ENCODE data around the gene ARHGAP8. TPM values are rescaled to one million over a fixed set of nuclear protein-coding genes. Genes with fewer than 3 reads are reported as not detected.
"Not testable (repeated sequence)": the region's sequence is repeated elsewhere in the genome, so short reads cannot be mapped to it uniquely, and the experiment has no call there.

Gene ARHGAP8
- total RNA-seq, 1 donor from 2014 or later = 0.16 TPM

DNA sequence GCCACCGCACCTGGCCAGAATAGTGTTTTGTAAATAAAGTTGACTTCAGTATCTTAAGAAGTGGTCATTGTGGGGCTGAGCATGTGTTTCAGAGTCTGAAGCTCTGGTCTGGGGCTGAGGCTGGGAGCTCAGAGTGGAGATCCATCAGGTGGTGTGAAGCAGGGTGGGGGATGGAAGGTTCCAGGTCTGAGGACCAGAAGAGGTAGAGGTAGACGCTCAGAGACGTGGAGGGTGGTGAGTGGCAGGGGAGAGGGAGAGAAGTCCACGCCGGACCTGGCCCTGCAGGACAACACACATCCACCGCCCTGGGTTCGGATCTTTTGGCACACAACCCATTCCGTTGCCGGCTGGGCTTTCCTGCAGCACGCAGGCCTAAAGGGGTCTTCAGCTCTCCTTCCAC lies 40.7 kb downstream of the ARHGAP8 start:
- no peak for DNase-seq (ENCODE audit: missing footprints)
- no peak for ATAC-seq
- intact Hi-C loops (cut with DNase I) = no loop called here

DNA sequence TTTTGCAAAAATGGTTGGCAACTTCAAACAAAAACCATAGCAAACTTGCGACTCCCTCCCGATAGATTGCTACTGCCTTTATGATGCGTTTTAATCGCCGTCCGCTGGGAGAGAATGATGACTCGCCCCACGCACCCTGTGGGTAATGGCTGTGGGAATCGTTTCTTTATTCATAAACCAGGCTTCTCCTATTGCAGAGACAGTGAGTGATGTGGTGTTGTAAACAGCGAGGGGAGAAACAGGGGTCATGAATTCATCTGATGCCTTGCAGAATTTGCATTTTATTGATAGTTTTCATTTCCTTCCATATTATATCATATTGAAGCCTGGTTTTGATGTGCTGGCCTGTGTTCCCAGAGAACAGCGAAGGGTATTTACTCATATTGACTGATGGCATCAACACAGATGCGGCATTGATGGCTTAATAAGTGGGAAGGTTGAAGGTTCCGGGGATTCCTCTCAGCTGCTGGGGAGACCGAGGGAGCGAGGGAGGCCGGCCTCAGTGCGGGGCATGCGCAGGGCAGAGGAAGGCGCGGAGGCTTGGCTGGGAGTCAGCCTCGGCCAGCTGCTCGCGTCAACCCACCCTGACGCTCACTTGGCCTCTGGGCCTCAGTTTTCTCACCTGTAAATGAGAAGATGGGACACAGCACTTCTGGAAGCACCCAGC lies 41.3 kb downstream of the ARHGAP8 start:
- DNase-seq (ENCODE audit: missing footprints) = no peak
- ATAC-seq = no peak
- intact Hi-C loops (cut with DNase I) = no loop called here

DNA sequence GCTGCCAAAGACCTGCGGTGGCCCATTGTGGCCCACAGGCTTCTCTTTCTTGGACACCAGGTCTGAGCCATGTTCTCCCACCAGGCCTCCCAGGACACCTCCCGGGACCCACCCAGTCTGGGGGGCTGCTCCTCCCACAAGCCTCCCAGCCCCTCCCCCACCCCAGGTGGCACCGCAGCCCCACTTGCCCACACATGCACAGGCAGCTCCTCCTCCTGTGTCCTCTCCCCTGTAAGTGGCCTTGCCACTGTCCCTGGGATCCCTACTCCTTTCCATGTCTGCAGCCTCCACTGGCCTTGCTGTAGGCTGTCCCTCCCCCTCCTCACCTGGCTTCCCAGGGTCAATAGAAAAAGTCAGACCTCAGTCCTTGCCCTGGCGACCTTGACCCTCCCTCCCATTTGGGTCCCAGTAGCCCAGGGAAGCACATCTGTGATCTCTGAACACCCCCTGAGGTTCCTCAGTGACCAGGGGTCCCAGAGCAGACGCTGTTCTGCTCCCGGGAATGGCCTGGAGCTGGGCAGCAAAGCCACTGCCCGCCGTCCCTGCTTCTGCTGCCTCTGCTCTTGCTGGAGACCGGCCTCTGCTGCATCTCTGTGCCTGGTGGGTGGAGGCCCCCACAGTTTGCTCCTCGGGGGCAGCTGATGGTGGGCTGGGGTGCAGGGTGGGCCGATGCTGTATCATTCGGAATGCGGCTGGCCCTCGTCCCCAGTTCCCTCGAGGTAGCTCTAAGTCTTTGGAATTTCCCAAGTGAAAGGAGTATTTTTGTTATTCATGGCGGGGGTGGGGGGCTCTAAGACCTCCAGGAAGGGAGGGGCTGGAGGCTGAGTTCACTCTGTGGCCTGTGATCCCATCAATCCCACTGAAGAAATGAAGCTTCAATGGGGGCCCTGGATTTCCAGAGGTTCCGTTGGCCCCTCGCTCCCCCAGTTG lies 43.6 kb downstream of the ARHGAP8 start:
- DNase-seq (ENCODE audit: missing footprints) = no peak
- intact Hi-C loops (cut with DNase I) = no loop called here
- ATAC-seq = no peak

DNA sequence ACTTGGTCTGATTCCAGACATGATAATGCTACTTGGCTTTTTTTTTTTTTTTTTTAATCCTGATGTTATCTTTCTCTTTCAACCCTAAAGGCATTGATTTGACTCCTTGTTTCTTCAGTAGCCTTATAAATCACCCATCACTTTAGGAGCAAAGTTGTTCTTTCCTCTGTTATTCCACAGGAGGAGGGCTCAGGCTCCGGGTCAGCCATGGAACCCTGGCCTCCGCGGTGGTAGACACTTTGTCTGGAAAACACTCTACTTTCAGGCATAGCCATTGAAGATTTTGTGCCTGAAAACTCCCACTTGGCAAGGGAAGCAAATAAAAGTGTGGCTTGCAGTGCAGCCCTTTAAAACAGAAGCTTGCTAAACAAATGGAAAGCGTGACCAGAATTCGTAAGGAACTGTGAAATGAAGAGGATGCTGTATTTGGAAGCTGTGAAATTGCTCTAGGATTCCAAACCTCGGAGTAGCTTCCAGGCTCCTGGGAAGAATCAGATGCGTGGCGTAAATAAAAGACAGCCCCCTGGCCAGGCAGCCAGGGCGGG lies 44.9 kb downstream of the ARHGAP8 start:
- intact Hi-C loops (cut with DNase I) = no loop called here
- no peak for ATAC-seq
- no peak for DNase-seq (ENCODE audit: missing footprints)

DNA sequence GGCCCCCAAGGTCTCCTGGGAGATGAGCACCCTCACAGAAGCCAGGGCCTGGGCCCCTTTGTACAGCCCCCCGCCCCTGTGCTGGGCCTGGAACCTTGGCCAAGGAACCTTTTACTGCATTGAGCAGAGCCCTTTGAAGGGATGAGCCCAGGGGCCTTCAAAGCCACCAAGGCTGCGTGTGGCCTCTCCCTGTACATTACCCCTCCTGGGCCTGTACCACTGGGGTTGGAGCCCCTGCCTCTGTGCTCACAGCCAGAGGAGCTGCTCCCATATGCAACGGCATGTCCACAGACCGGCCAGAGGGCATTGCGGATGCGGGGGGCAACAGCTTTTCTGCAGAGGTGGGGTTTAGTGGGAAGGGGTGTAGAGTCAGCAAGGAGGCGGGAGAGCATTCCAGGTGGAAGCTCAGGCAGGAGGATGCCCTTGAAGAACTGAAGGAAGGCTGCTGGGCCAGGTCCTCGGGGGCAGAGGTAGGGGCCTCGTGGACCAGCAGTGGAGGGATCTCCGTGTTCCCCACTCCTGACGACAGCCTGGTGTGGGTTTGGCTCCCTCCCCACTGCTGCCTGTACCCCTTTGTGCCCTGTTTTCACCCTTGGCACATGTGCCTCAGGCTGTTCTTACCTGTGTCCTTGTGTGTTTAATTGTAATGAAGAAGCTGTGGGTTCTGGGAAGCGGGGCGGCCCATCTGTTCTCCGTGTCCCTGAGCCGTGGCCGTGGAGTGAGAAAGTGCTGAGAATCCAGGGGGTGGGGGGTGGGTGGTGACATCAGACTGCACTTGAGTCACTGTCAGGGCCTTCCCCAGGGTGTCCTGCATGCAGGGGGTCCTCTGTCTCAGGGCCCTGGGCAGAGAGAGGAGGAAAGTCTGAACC lies 46.9 kb downstream of the ARHGAP8 start:
- intact Hi-C loops (cut with DNase I) = no loop called here
- ATAC-seq (no peak), DNase-seq (ENCODE audit: missing footprints) (no peak)

DNA sequence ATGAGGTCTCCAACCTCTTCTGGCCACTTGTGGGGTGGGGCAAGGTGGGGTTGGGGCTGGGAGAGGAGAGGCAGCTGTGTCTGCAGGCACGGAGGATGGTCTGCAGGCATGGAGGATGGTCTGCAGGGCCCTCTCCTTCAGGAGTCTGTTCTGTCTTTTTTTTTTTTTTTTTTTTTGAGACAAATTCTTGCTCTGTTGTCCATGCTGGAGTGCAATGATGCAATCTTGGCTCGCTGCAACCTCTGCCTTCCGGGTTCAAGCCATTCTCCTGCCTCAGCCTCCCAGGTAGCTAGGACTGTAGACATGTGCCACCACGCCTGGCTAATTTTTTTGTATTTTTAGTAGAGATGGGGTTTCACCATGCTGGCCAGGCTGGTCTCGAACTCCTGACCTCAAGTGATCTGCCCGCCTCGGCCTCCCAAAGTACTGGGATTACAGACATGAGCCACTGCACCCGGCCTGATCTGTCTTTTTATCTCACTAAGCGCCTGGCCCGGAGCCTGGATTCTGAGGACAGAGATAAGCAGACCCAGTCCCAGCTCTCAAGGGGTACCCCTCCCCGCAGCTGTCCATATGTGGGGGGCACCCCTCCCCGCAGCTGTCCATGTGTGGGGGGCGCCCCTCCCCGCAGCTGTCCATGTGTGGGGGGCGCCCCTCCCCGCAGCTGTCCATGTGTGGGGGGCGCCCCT lies 47.7 kb downstream of the ARHGAP8 start:
- DNase-seq (ENCODE audit: missing footprints); ATAC-seq; intact Hi-C loops (cut with DNase I): not testable (repeated sequence)

DNA sequence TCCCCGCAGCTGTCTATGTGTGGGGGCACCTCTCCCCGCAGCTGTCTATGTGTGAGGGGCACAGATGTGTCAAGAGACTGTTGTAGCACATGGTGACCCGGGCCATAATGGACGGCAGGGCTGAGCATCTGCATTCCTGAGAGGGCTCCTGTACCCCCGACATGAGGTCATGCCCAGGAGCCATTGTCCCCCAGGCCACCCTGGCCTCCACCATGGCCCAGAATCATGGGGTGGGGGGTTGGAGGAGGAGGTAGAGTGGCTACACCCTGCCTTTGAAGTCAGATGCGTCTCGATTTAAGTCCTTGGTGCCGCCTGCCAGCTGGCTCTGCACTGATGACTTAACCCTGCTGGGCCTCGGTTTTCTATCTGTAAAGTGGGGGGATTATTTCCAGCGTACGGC lies 49.1 kb downstream of the ARHGAP8 start:
- no peak for DNase-seq (ENCODE audit: missing footprints)
- ATAC-seq = no peak
- intact Hi-C loops (cut with DNase I) = no loop called here

DNA sequence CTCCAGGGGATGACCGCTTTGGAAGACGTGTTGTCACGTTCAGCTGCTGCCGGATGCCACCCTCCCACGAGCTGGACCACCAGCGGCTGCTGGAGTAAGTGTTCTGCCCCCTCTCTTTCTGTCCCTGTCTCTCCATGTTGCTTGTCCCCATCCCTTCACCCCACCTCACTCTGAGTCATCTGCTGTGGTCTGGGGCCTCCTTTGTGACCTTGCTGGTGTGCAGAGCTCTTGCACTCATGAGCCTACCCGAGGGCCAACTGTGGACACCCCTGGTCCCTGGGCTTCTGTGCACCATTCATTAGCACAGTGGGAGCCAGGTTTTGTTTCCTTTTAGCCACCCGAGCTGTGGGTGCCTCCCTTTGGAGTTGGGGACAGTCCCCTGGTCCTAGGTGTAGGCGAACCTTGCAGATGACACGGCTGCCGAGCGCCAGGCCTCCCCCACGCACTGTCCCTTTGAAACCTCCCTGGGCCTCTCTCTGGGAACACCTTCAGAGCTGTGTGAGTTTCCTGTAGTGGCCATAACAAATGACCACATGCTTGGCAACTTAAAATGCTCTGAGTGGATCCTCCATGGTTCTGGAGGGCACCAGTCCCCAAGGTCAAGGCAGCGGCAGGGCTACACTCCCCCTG lies 49.8 kb downstream of the ARHGAP8 start:
- intact Hi-C loops (cut with DNase I) = no loop called here
- DNase-seq (ENCODE audit: missing footprints) (no peak), ATAC-seq (no peak)

DNA sequence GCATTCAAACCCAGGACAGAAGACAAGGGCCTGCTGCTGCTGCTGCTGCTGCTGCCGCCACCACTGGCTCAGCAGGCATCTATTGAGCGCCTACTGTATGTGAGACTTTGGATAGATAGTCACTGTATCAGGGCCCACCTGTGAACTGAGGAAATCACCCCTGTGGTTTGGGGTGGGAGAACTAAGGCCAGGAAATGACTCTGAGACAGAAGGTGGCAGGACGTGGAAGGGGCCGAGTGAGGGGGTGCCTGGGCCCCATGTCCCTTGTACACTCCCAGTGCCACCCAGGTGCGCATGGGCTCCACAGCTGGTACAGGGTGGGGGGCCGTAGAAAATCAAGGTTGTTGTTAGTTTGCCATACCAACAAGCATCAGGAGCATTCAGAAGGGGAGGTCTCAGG lies 50.6 kb downstream of the ARHGAP8 start:
- ATAC-seq (no peak), DNase-seq (ENCODE audit: missing footprints) (no peak)
- intact Hi-C loops (cut with DNase I) = no loop called here

DNA sequence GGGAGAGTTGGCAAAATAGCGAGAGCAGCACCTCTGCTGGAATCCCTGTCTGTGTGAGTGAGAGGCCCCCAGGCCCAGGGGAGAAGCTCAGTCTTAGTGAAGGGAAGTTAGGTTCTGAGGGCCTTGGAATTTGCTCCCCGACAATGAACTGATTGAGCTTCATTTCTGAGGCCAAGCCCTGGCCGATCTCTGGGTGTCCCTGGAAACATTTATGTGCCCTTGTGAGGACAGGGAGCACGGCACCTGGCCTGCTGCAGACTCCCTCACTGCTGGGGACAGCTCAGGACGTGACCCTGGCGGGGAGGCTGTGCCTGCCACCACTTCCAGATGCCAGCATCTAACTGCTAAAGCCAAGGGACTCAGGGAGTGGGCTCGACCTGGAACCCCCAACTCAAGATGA lies 52.0 kb downstream of the ARHGAP8 start:
- ATAC-seq (no peak), DNase-seq (ENCODE audit: missing footprints) (no peak)
- intact Hi-C loops (cut with DNase I) = no loop called here

DNA sequence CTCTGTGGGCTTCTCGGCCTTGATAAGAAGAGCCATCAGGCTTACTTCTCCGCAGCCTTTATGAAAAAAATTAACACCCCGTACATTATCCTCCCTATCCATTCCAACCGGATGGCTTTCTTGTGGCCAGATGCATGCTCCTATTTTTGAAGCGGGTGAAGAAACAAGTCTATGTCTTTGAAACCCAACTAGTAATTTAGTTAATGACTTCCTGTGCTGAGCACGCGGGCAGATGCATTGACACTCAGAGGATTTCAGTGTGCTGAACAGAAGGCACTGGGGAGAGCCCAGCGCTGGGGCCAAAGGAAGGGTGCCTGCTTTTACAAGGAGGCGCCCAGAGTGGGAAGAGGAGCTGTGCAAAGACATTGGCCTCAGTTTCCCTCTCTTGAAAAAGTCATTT lies 53.3 kb downstream of the ARHGAP8 start:
- intact Hi-C loops (cut with DNase I) = no loop called here
- no peak for DNase-seq (ENCODE audit: missing footprints)
- no peak for ATAC-seq

DNA sequence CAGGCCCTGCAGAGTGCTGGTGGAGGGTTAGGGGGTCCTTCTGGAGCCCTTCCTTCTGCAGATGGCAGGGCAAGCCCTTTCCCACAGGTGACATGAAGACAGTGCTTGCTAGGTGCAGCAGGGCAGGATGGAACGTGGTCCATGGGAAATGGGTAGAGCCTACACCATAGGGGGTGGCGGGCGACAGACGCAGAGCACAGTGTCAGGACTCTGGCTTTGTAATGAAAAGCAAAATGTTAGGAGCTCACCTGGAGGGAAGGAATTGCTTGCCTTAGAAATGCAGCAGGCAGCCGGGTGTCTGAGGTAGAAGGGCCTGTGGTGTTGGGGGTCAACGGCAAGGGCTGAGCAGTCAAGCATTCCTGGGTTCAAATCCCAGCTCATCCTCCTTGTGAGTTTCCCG lies 54.9 kb downstream of the ARHGAP8 start:
- intact Hi-C loops (cut with DNase I) = no loop called here
- ATAC-seq (no peak), DNase-seq (ENCODE audit: missing footprints) (no peak)

DNA sequence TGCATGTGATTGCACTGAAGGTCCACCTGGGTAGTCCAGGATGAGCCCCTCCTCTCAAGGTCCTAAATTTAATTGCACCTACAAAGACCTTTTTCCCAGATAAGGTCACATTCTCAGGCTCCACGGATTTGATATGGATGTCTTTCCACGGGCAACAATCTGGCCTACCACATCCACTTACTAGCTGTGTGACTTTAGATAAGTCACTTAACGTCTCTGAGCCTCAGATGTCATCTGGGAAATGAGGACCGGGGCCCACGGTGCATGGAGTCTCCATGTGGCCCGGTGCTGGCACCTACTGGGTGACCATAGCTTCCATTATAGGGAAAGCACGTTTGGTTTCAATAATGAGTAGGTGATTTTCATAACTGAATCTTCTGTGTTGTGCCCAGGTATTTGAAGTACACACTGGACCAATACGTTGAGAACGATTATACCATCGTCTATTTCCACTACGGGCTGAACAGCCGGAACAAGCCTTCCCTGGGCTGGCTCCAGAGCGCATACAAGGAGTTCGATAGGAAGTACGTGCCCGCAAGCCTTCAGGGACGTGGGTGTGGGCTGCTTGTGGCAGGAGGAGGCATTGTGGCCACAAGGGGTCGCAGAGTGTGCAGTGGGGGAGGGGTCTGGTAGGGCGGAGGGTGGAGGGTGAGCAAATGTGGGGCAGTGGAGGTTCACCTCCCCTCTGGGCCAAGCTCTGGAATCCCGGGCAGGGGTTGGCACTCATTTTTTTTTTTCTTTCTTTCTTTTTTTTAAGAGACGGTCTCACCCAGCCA lies 55.7 kb downstream of the ARHGAP8 start:
- DNase-seq (ENCODE audit: missing footprints) (no peak), ATAC-seq (no peak)
- intact Hi-C loops (cut with DNase I) = no loop called here

DNA sequence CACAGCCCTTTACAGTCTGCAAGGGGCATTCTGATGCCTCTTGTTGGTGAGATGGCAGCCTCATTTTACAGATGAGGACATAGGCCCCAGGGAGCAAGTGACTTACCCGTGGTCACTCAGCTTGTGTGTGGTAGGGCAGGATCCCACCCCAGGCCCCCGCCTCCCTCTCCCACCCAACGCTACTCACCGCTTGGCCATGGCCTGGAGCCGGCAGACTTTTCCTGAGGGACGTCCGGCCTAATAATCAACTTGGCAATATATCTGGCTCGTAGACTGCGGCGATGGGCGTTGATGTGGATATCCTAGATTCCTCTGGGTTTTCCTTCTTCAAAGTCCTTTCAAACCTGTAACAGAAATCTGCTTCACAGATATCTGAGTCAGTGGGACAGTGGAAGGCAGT lies 57.1 kb downstream of the ARHGAP8 start:
- DNase-seq (ENCODE audit: missing footprints) = no peak
- ATAC-seq = no peak
- intact Hi-C loops (cut with DNase I) = no loop called here

DNA sequence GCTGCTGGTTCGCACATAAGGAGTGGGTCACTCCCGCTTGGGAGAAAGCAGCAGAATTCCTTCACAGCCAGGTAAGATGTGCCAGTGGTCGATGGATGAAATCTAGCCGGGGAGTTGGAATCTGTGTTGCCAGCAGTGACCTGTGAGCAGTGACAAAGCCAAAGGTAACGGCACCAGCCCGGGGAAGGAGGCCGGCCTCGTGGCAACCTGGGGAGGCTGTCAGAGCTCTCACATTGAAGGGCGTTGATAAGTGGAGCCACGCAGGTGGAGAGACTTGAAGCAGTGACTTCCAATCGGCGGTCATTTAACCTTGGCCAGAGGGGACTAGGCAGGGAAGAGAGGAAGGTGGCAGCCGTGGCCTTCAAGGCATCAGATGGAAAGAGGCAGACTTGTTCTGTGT lies 58.8 kb downstream of the ARHGAP8 start:
- intact Hi-C loops (cut with DNase I) = no loop called here
- no peak for DNase-seq (ENCODE audit: missing footprints)
- ATAC-seq = no peak

DNA sequence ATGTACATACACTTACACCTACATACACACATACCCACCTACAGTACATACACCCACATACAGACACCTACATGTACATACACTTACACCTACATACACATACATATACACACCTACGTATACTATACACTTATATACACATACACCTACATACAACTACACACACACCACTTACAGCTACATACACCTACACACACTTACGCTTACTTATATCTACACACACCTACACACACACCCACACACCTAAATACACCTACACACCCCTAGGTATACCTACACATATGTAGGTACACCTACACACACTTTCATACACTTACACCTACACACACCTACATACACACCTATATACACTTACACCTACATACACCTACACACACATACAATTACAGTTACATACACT lies 61.0 kb downstream of the ARHGAP8 start:
- no peak for ATAC-seq
- DNase-seq (ENCODE audit: missing footprints) = no peak
- intact Hi-C loops (cut with DNase I) = no loop called here

DNA sequence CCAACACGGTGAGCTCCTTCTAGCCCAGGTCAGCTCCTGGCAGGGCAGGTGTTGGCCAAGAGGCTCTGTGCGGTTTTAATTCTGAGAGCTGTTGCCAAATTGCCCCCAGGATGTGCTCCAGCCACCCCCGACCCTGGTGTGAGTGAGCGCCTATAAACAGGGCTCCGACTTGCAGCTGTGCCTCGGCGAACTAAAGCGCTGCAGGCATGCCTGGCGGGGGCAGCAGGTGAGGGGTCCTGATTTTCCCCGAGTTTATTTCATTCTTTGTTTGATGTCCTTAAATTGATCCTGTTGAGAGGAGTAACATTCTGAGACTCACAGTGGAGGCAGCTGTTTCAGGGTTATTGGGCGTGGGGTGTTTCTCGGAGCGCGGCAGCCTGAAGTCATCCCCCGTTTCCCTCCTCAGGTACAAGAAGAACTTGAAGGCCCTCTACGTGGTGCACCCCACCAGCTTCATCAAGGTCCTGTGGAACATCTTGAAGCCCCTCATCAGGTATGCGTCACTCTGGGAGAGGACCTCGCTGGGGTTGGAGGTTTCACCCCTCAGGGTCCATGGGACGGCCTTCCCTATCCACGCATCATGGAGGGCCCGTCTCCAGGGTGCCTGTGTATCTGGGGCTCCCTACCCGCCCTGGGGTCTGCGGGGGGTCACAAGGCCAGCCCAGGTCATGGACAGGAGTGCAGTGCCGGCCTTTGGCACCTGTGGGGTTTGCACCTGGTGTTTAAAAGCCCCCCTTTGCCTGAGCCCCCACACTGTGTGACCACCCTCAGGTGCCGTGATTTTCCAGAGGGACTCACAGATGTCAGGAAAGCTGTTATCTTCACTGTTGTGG lies 62.1 kb downstream of the ARHGAP8 start:
- DNase-seq (ENCODE audit: missing footprints) = no peak
- intact Hi-C loops (cut with DNase I) = no loop called here
- ATAC-seq = no peak

Measured in Right ventricle myocardium inferior (tissue), 1 donor.